ENCODE data around the gene SOX9.

Gene SOX9

DNA sequence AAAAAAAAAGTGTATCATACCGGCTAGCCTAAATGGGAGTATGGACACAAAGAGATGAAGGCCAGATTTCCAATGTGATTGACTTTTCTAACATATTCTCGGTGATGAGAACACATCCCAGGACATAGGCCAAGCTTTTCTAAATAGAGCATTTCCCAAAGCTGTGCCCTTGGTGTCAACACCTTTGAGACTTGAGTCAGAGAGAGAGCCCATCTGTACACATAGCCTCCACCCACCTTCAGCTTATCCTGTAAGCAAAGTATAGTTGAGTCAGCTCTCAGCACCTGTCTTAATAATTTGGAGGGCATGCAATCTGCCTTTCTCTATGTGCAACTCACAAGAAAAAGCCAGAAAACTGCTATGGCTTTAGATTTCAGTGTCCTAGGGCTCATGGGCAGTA lies 42.7 kb downstream of the SOX9 start:
- no peak for DNase-seq

GRCh38 chr17:72164158-72164739 lies 43.4 kb downstream of the SOX9 start:
- DNase-seq: no peak

GRCh38 chr17:72165192-72165866 lies 44.5 kb downstream of the SOX9 start:
- no peak for DNase-seq

DNA sequence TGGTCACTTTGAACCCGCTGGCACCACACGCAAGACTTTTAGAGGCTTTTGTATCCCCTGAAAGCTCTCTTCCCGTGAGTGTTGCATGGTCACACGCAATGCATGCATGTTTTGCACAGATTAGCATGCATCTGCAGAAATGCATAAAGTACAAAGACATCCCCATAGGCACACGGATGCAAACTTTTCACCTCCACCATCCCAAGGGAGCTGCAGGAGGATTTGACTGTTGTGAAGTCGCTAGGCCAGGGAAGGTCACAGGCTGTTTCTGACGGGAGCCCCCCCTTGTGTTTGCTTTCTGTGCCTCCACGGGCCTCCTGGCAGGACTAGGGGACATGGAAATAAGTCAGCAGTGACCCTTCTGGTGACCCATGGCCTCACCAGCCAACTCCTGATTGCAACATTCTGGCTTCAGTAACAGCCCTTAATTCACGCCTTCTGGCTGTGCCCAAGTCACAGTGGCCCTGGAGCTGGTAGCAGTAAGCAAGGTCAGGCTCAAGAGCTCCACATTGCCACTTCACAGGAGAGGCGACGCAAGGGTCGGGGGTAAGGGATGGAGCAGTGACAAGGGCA lies 45.1 kb downstream of the SOX9 start:
- no peak for DNase-seq

- no peak for DNase-seq
Observed at GRCh38 chr17:72167593-72167992, 46.8 kb downstream of the SOX9 start.

- DNase-seq: no peak
Observed at GRCh38 chr17:72169823-72170222, 49.0 kb downstream of the SOX9 start.

GRCh38 chr17:72171703-72172667 lies 51.2 kb downstream of the SOX9 start:
- DNase-seq: no peak

DNA sequence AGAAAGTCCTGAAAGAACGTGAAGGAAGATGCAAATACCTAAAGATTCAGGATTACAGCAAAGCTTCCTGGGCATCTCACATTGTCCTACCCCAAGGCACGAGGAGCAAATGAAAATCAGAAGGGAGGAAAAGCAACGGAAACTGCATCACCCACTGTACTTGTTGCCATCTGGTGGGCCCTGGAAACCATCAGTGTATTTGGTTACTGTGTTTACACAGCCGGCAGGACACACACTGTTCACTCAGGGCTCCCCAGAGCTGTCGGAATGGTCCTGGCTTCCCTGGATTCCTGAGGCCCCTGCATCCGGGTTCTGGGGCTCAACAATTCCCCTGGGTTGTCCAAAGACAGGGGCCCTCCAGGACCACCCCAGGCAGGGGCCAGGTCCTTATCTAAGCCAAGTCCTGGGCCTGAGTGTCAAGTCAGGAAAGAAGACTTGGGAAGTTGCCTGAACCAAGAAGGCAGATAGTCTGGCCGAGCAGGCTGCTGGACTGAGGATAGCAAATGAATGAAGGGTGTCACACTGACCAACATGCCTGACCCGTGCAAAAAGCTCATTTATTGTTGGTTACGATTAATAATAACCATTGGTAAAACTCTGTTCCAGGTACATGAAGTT lies 52.8 kb downstream of the SOX9 start:
- no peak for DNase-seq

DNA sequence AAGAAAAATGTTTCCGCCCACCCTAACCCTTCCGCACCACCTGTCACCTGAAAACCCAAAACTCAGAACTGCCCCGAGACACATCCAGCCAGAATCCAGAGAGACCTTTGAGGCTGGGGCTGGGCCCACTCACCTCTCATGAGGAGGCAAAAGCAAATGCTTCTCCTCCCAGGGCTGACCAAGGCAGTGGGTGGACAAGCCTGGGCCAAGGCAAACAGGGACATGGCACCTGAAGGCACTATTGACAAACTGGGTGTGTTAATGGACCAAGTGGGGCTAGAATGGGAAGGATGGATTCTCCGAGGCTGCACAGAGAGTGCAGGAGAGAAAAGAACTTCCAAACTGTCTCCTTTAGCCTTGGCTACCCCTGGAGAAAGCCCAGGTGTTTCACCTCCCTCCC lies 54.4 kb downstream of the SOX9 start:
- no peak for DNase-seq

All from CD4-positive, alpha-beta T cell treated with Interleukin-4 for 4 hours (primary cell).